Renal cortical epithelial cell (primary cell): ENCODE data around the gene SLC25A42. TPM values are rescaled to one million over a fixed set of nuclear protein-coding genes. Genes with fewer than 3 reads are reported as not detected.
A peak's percentile ranks its signal among the peaks of the same experiment; 100 is the strongest.
"Not testable (repeated sequence)": the region's sequence is repeated elsewhere in the genome, so short reads cannot be mapped to it uniquely, and the experiment has no call there.

ENCODE experiments used
- DNase-seq: peaks from one replicate; pipeline ENCODE4 v3.0.0-alpha.2; 2011; ENCODE audit warnings: low read depth
- total RNA-seq: library from RNA; depleted of rRNA; stranded (reverse); fragments of >200 nt; gene quantifications from 2 replicates; pipeline ENCODE4 v1.2.3, GENCODE V29; 2014

Gene SLC25A42
- total RNA-seq, result 1.2 and 4.5 TPM in 2 replicates

- peak; percentile 98 for DNase-seq
Measured at GRCh38 chr19:19063183-19064097, at the start of gene SLC25A42. Gene SLC25A42 (plus strand): TSS chr19:19063994. CDS start chr19:19096125, 32,131 bp downstream.

GRCh38 chr19:19021115-19021514 is 42.7 kb upstream of the SLC25A42 start:
- DNase-seq, result peak; percentile 81

GRCh38 chr19:19022380-19022961 is 41.3 kb upstream of the SLC25A42 start:
- DNase-seq, result no peak

GRCh38 chr19:19023376-19023775 is 40.4 kb upstream of the SLC25A42 start:
- DNase-seq, result not testable (repeated sequence)

- peak; percentile 18 for DNase-seq
Measured at GRCh38 chr19:19025861-19026260, 37.9 kb upstream of the SLC25A42 start.

GRCh38 chr19:19026299-19026971 is 37.4 kb upstream of the SLC25A42 start:
- DNase-seq, result peak; percentile 64

- no peak for DNase-seq
Measured at GRCh38 chr19:19027228-19027627, 36.6 kb upstream of the SLC25A42 start.

GRCh38 chr19:19028526-19028925 is 35.3 kb upstream of the SLC25A42 start:
- no peak for DNase-seq

- DNase-seq, result no peak
Measured at GRCh38 chr19:19031891-19032290, 31.9 kb upstream of the SLC25A42 start.

GRCh38 chr19:19032420-19033175 is 31.2 kb upstream of the SLC25A42 start:
- DNase-seq, result peak; percentile 75

- no peak for DNase-seq
Measured at GRCh38 chr19:19033176-19033425, 30.7 kb upstream of the SLC25A42 start.

GRCh38 chr19:19033426-19034203 is 30.2 kb upstream of the SLC25A42 start, which contains the start of the genes ARMC6 and SUGP2:
Gene ARMC6 (plus strand): TSS chr19:19033603. CDS start chr19:19034210, 607 bp downstream.
Gene SUGP2 (minus strand): TSS chr19:19033517. CDS start chr19:19031071, 2,446 bp downstream.
- peak; percentile 73 for DNase-seq

GRCh38 chr19:19034204-19034624 is 29.6 kb upstream of the SLC25A42 start:
- peak; percentile 54 for DNase-seq

GRCh38 chr19:19039901-19040300 is 23.9 kb upstream of the SLC25A42 start:
- DNase-seq, result no peak

- DNase-seq, result peak; percentile 45
Measured at GRCh38 chr19:19040417-19040816, 23.4 kb upstream of the SLC25A42 start.

- DNase-seq, result no peak
Measured at GRCh38 chr19:19042732-19043280, 21.0 kb upstream of the SLC25A42 start.

- DNase-seq, result no peak
Measured at GRCh38 chr19:19043481-19043880, 20.3 kb upstream of the SLC25A42 start.

GRCh38 chr19:19043881-19044280 is 19.9 kb upstream of the SLC25A42 start:
- DNase-seq, result no peak

GRCh38 chr19:19049406-19049805 is 14.4 kb upstream of the SLC25A42 start:
- no peak for DNase-seq

GRCh38 chr19:19050104-19050503 is 13.7 kb upstream of the SLC25A42 start:
- no peak for DNase-seq

- no peak for DNase-seq
Measured at GRCh38 chr19:19050731-19051130, 13.1 kb upstream of the SLC25A42 start.
